Muscle of leg (tissue), 11 donors: Measurements from ENCODE around the gene NAV3. TPM values are rescaled to one million over a fixed set of nuclear protein-coding genes. Genes with fewer than 3 reads are reported as not detected.
A peak's percentile ranks its signal among the peaks of the same experiment; 100 is the strongest.

Experiments used
- DNase-seq: peaks from one replicate; pipeline ENCODE4 v3.0.0; 2013
- H3K27ac ChIP-seq: one replicate; pipeline ENCODE4 v1.5.1; 2013; ENCODE audit warnings: mild to moderate bottlenecking, low read length, control low read depth
- H3K27me3 ChIP-seq: one replicate; pipeline ENCODE4 v1.6.1; 2013; ENCODE audit warnings: low read length; ENCODE audit not compliant: control insufficient read depth, insufficient read depth
- H3K36me3 ChIP-seq: one replicate; pipeline ENCODE4 v1.6.1; 2013; ENCODE audit warnings: low read length; ENCODE audit not compliant: control insufficient read depth, insufficient read depth
- H3K4me1 ChIP-seq: one replicate; pipeline ENCODE4 v1.6.1; 2013; ENCODE audit warnings: low read length; ENCODE audit not compliant: control insufficient read depth, insufficient read depth
- H3K4me3 ChIP-seq: one replicate; pipeline ENCODE4 v1.5.1; 2013; ENCODE audit warnings: low read length, control low read depth
- H3K9me3 ChIP-seq: replicated peaks from 2 replicates; pipeline ENCODE4 v1.6.1; 2013; ENCODE audit warnings: low read depth, low read length; ENCODE audit not compliant: control insufficient read depth
- WGBS: methylation state at CpG from one replicate; pipeline ENCODE4 v1.1.5; 2013; ENCODE audit warnings: missing lambda C conversion rate; ENCODE audit not compliant: insufficient coverage; 5-methylcytosine and 5-hydroxymethylcytosine counted together
- polyA plus RNA-seq, 8 donors: library from polyadenylated mRNA; unstranded; fragments of 120-200 nt; gene quantifications; one replicate each; pipeline versions ENCODE4 v1.2.1 to v1.2.3, GENCODE V29; 2013; ENCODE audit warnings: inconsistent platforms in 1 of 8, low replicate concordance in 1 of 8; ENCODE audit not compliant: insufficient read length in 8 of 8, insufficient read depth in 1 of 8
- total RNA-seq: library from RNA; stranded (reverse); fragments of 120-200 nt; gene quantifications from one replicate; pipeline ENCODE4 v1.2.4, GENCODE V29; 2013

The NAV3 gene
- total and polyA plus RNA-seq, 9 donors = 10.8 to 34.6 (median 21.7) TPM

GRCh38 chr12:77808534-77808933 lies 22.2 kb upstream of the NAV3 start:
- H3K36me3 ChIP-seq = no peaks in the 10 kb centered on the region
- H3K9me3 ChIP-seq = no peaks in the 10 kb centered on the region
- H3K4me1 ChIP-seq = no peaks in the 10 kb centered on the region
- H3K27ac ChIP-seq = no peak overlapping the region
- no peaks in the 10 kb centered on the region for H3K27me3 ChIP-seq
- WGBS = 77% methylated on average over 5 of the region's 9 CpGs
- H3K4me3 ChIP-seq = no peak overlapping the region
- DNase-seq = no peak

GRCh38 chr12:77813558-77813957 lies 17.1 kb upstream of the NAV3 start:
- no CpG with 5 or more reads among the region's 2 CpGs for WGBS
- H3K27me3 ChIP-seq = no peaks in the 10 kb centered on the region
- no peaks in the 10 kb centered on the region for H3K4me1 ChIP-seq
- DNase-seq = no peak
- no peak overlapping the region for H3K27ac ChIP-seq
- no peaks in the 10 kb centered on the region for H3K36me3 ChIP-seq
- H3K9me3 ChIP-seq = no peaks in the 10 kb centered on the region
- H3K4me3 ChIP-seq = no peak overlapping the region

- H3K4me1 ChIP-seq = no peaks in the 10 kb centered on the region
- WGBS = no CpG with 5 or more reads among the region's 1 CpG
- no peaks in the 10 kb centered on the region for H3K27me3 ChIP-seq
- no peak overlapping the region for H3K4me3 ChIP-seq
- no peaks in the 10 kb centered on the region for H3K36me3 ChIP-seq
- no peaks in the 10 kb centered on the region for H3K9me3 ChIP-seq
- no peak for DNase-seq
- no peak overlapping the region for H3K27ac ChIP-seq
Observed at GRCh38 chr12:77814386-77814785, 16.3 kb upstream of the NAV3 start.

GRCh38 chr12:77816196-77816595 lies 14.5 kb upstream of the NAV3 start:
- H3K4me3 ChIP-seq = no peak overlapping the region
- H3K27ac ChIP-seq = no peak overlapping the region
- no peaks in the 10 kb centered on the region for H3K27me3 ChIP-seq
- H3K4me1 ChIP-seq = no peaks in the 10 kb centered on the region
- no peaks in the 10 kb centered on the region for H3K9me3 ChIP-seq
- peak; percentile 39 for DNase-seq
- H3K36me3 ChIP-seq = no peaks in the 10 kb centered on the region

- no CpG with 5 or more reads among the region's 2 CpGs for WGBS
- Histone ChIP-seq H3K4me1 (no peaks in the 10 kb centered on the region), H3K27ac (no peak overlapping the region), H3K4me3 (no peak overlapping the region), H3K27me3 (no peaks in the 10 kb centered on the region), H3K36me3 (no peaks in the 10 kb centered on the region), H3K9me3 (no peaks in the 10 kb centered on the region)
- peak; percentile 65 for DNase-seq
Observed at GRCh38 chr12:77817276-77817675, 13.4 kb upstream of the NAV3 start.

GRCh38 chr12:77818351-77818750 lies 12.3 kb upstream of the NAV3 start:
- no peak overlapping the region for H3K27ac ChIP-seq
- no peak for DNase-seq
- no peaks in the 10 kb centered on the region for H3K4me1 ChIP-seq
- no peak overlapping the region for H3K4me3 ChIP-seq
- no peaks in the 10 kb centered on the region for H3K27me3 ChIP-seq
- H3K9me3 ChIP-seq = no peaks in the 10 kb centered on the region
- no CpG with 5 or more reads among the region's 4 CpGs for WGBS
- no peaks in the 10 kb centered on the region for H3K36me3 ChIP-seq

GRCh38 chr12:77821699-77822203 lies 8.9 kb upstream of the NAV3 start:
- WGBS = no CpG with 5 or more reads among the region's 2 CpGs
- Histone ChIP-seq H3K9me3 (no peaks in the 10 kb centered on the region), H3K27ac (peak overlapping the region; percentile 42), H3K27me3 (no peaks in the 10 kb centered on the region), H3K4me3 (no peak overlapping the region), H3K4me1 (no peaks in the 10 kb centered on the region), H3K36me3 (no peaks in the 10 kb centered on the region)
- peak; percentile 77 for DNase-seq

- Histone ChIP-seq H3K4me3 (peak overlapping the region; percentile 45), H3K9me3 (no peaks in the 10 kb centered on the region), H3K27me3 (no peaks in the 10 kb centered on the region), H3K27ac (peak overlapping the region; percentile 0), H3K4me1 (peaks cover 10% of the 10 kb centered on the region), H3K36me3 (no peaks in the 10 kb centered on the region)
- DNase-seq = peak; percentile 62
- WGBS = 53% methylated on average over 7 of the region's 9 CpGs
Observed at GRCh38 chr12:77833329-77833728, 2.6 kb downstream of the NAV3 start.

GRCh38 chr12:77834618-77835017 lies 3.9 kb downstream of the NAV3 start:
- H3K27me3 ChIP-seq = no peaks in the 10 kb centered on the region
- H3K36me3 ChIP-seq = no peaks in the 10 kb centered on the region
- no peak overlapping the region for H3K27ac ChIP-seq
- no peak overlapping the region for H3K4me3 ChIP-seq
- WGBS = no CpG with 5 or more reads among the region's 2 CpGs
- peaks cover 7% of the 10 kb centered on the region for H3K4me1 ChIP-seq
- H3K9me3 ChIP-seq = no peaks in the 10 kb centered on the region
- DNase-seq = no peak

- Histone ChIP-seq H3K4me1 (peaks cover 7% of the 10 kb centered on the region), H3K9me3 (no peaks in the 10 kb centered on the region), H3K27ac (no peak overlapping the region), H3K36me3 (no peaks in the 10 kb centered on the region), H3K27me3 (no peaks in the 10 kb centered on the region), H3K4me3 (no peak overlapping the region)
- DNase-seq = peak; percentile 85
Observed at GRCh38 chr12:77835969-77836368, 5.3 kb downstream of the NAV3 start.

- no CpG with 5 or more reads among the region's 3 CpGs for WGBS
- no peaks in the 10 kb centered on the region for H3K36me3 ChIP-seq
- H3K27ac ChIP-seq = peak overlapping the region; percentile 43
- peak; percentile 97 for DNase-seq
- no peaks in the 10 kb centered on the region for H3K9me3 ChIP-seq
- H3K4me1 ChIP-seq = peaks cover 10% of the 10 kb centered on the region
- no peak overlapping the region for H3K4me3 ChIP-seq
- H3K27me3 ChIP-seq = no peaks in the 10 kb centered on the region
Observed at GRCh38 chr12:77837876-77838291, 7.2 kb downstream of the NAV3 start.
